Neural progenitor cell (in vitro differentiated cells): Measurements from ENCODE around the gene AEN.
A peak's percentile ranks its signal among the peaks of the same experiment; 100 is the strongest.

Source experiments
- EZH2 ChIP-seq: fragments of 200-600 bp; sonication (generic); IDR thresholded peaks from 2 replicates; pipeline ENCODE4 v1.6.1; 2017; ENCODE audit warnings: antibody characterized with exemption, mild to moderate bottlenecking, moderate library complexity
- EZH2phosphoT487 ChIP-seq: fragments of 200-600 bp; sonication (generic); IDR thresholded peaks from 2 replicates; pipeline ENCODE4 v1.6.1; 2017; ENCODE audit warnings: antibody characterized with exemption
- TF ChIP-seq, protein P1 (sequence below): fragments of 200-600 bp; sonication (generic); IDR thresholded peaks from 2 replicates; pipeline ENCODE4 v1.5.1; 2017; ENCODE audit warnings: antibody characterized with exemption, mild to moderate bottlenecking

- TF ChIP-seq, protein P1, sequence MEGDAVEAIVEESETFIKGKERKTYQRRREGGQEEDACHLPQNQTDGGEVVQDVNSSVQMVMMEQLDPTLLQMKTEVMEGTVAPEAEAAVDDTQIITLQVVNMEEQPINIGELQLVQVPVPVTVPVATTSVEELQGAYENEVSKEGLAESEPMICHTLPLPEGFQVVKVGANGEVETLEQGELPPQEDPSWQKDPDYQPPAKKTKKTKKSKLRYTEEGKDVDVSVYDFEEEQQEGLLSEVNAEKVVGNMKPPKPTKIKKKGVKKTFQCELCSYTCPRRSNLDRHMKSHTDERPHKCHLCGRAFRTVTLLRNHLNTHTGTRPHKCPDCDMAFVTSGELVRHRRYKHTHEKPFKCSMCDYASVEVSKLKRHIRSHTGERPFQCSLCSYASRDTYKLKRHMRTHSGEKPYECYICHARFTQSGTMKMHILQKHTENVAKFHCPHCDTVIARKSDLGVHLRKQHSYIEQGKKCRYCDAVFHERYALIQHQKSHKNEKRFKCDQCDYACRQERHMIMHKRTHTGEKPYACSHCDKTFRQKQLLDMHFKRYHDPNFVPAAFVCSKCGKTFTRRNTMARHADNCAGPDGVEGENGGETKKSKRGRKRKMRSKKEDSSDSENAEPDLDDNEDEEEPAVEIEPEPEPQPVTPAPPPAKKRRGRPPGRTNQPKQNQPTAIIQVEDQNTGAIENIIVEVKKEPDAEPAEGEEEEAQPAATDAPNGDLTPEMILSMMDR: peak; percentile 48
- TF ChIP-seq EZH2: no peak
- TF ChIP-seq EZH2phosphoT487: no peak
These were observed 3.2 kb downstream of the AEN start for GRCh38 chr15:88624156-88624970.
